Measurements from ENCODE around the gene ATP5F1D. TPM values are rescaled to one million over a fixed set of nuclear protein-coding genes. Genes with fewer than 3 reads are reported as not detected.

Gene ATP5F1D
- total and polyA plus RNA-seq, 2 of the 13 experiments (the other 11 are each of a cell fraction or from before 2014, with no cell fraction given): 39.4 to 78.7 TPM

- TF ChIP-seq NPAS2 (CRISPR knock-in tag; IDR thresholded peaks at IDR 0.05; ENCODE audit: borderline replicate concordance) (no peak), ZNF607 (CRISPR knock-in tag; IDR thresholded peaks at IDR 0.05; ENCODE audit: borderline replicate concordance) (peak; percentile 59; the same call in 1 of the 2 replicates), TCF12 (IDR thresholded peaks at IDR 0.05) (no peak), TCF12 (CRISPR knock-in tag; IDR thresholded peaks at IDR 0.05) (peak; percentile 81; the same call in 1 of the 2 replicates), PATZ1 (CRISPR knock-in tag; IDR thresholded peaks at IDR 0.05) (peak; percentile 82), THAP9 (CRISPR knock-in tag; IDR thresholded peaks at IDR 0.05; ENCODE audit: borderline replicate concordance) (peak; percentile 89; the same call in 1 of the 2 replicates), POLR2AphosphoS2 (IDR thresholded peaks at IDR 0.05; ENCODE audit: low read depth, low read length) (no peak), SKIL (CRISPR knock-in tag; IDR thresholded peaks at IDR 0.05; ENCODE audit: borderline replicate concordance) (no peak; the same call in 1 of the 2 replicates), ZNF451 (CRISPR knock-in tag; IDR thresholded peaks at IDR 0.05) (no peak), MATR3 (CRISPR knock-in tag; IDR thresholded peaks at IDR 0.05) (no peak), ZFY (CRISPR knock-in tag; IDR thresholded peaks at IDR 0.05) (peak; percentile 67; the same call in 1 of the 2 replicates), SMAD1 (CRISPR knock-in tag; IDR thresholded peaks at IDR 0.05; ENCODE audit: borderline replicate concordance, low read depth) (0 out of 2 replicates have a peak, but pooled peaks have one; percentile 71), ZMAT5 (CRISPR knock-in tag; IDR thresholded peaks at IDR 0.05; ENCODE audit: borderline replicate concordance, low read depth) (no peak), HDAC2 (CRISPR knock-in tag; IDR thresholded peaks at IDR 0.05) (no peak; the same call in 1 of the 2 replicates), ZBTB10 (CRISPR knock-in tag; IDR thresholded peaks at IDR 0.05; ENCODE audit: borderline replicate concordance) (peak; percentile 72; the same call in 1 of the 2 replicates), ZNF605 (CRISPR knock-in tag; IDR thresholded peaks at IDR 0.05) (peak; percentile 44; the same call in 1 of the 2 replicates)
Observed at GRCh38 chr19:1205114-1206099, 36.1 kb upstream of the ATP5F1D start, which contains the start of gene STK11 (continued).

All from HepG2 (cell line).